Measurements from ENCODE around the gene ACACB. TPM values are rescaled to one million over a fixed set of nuclear protein-coding genes. Genes with fewer than 3 reads are reported as not detected.

ACACB gene
- total RNA-seq, 1 donor from 2014 or later: 1.7 TPM

GRCh38 chr12:109160873-109161272 lies 44.5 kb downstream of the ACACB start:
- Mint-ChIP-seq H3K4me3 (ENCODE audit: unreplicated experiment) (no peak overlapping the region), H3K27me3 (ENCODE audit: unreplicated experiment) (peaks cover 6% of the 10 kb centered on the region), H3K9me3 (ENCODE audit: unreplicated experiment) (no peaks in the 10 kb centered on the region), H3K36me3 (ENCODE audit: low read depth, unreplicated experiment) (no peaks in the 10 kb centered on the region), H3K27ac (ENCODE audit: unreplicated experiment) (no peak overlapping the region), H3K4me1 (ENCODE audit: unreplicated experiment) (peaks cover 4% of the 10 kb centered on the region)
- DNase-seq (ENCODE audit: low spot score): no peak
- TF ChIP-seq CTCF (IDR thresholded peaks at IDR 0.05; ENCODE audit: unreplicated experiment): no peak

- no peaks in the 10 kb centered on the region for H3K9me3 Mint-ChIP-seq (ENCODE audit: unreplicated experiment)
- no peak for DNase-seq (ENCODE audit: low spot score)
- no peaks in the 10 kb centered on the region for H3K36me3 Mint-ChIP-seq (ENCODE audit: low read depth, unreplicated experiment)
- H3K4me3 Mint-ChIP-seq (ENCODE audit: unreplicated experiment): no peak overlapping the region
- H3K27ac Mint-ChIP-seq (ENCODE audit: unreplicated experiment): no peak overlapping the region
- no peak for TF ChIP-seq CTCF (IDR thresholded peaks at IDR 0.05; ENCODE audit: unreplicated experiment)
- H3K4me1 Mint-ChIP-seq (ENCODE audit: unreplicated experiment): peaks cover 4% of the 10 kb centered on the region
- peaks cover 6% of the 10 kb centered on the region for H3K27me3 Mint-ChIP-seq (ENCODE audit: unreplicated experiment)
Measured at GRCh38 chr12:109162551-109162950, 46.2 kb downstream of the ACACB start.

DNA sequence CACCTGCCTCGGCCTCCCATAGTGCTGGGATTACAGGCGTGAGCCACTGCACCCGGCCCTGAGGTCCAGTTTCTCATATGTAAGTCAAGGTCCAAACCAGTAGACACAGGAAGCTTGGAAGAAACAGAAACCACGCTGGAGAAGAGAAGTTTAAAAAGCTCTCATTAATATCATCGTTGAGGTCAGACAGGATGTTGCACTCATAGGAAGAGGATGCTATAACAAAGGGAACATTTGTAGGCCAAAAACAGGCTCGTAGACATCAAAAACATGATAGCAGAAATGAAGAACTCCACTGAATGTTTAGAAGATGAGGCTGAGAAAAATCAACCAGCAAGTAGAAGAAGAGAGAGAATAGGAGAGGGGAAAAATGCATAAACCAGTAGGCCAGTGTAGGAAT lies 46.8 kb downstream of the ACACB start:
- TF ChIP-seq CTCF (IDR thresholded peaks at IDR 0.05; ENCODE audit: unreplicated experiment): no peak
- H3K27me3 Mint-ChIP-seq (ENCODE audit: unreplicated experiment): peaks cover 6% of the 10 kb centered on the region
- no peaks in the 10 kb centered on the region for H3K9me3 Mint-ChIP-seq (ENCODE audit: unreplicated experiment)
- H3K36me3 Mint-ChIP-seq (ENCODE audit: low read depth, unreplicated experiment): no peaks in the 10 kb centered on the region
- peaks cover 4% of the 10 kb centered on the region for H3K4me1 Mint-ChIP-seq (ENCODE audit: unreplicated experiment)
- DNase-seq (ENCODE audit: low spot score): no peak
- no peak overlapping the region for H3K27ac Mint-ChIP-seq (ENCODE audit: unreplicated experiment)
- no peak overlapping the region for H3K4me3 Mint-ChIP-seq (ENCODE audit: unreplicated experiment)

GRCh38 chr12:109165599-109165998 lies 49.2 kb downstream of the ACACB start:
- Mint-ChIP-seq H3K4me1 (ENCODE audit: unreplicated experiment) (peaks cover 4% of the 10 kb centered on the region), H3K27me3 (ENCODE audit: unreplicated experiment) (peaks cover 6% of the 10 kb centered on the region), H3K4me3 (ENCODE audit: unreplicated experiment) (no peak overlapping the region), H3K27ac (ENCODE audit: unreplicated experiment) (no peak overlapping the region), H3K9me3 (ENCODE audit: unreplicated experiment) (no peaks in the 10 kb centered on the region), H3K36me3 (ENCODE audit: low read depth, unreplicated experiment) (no peaks in the 10 kb centered on the region)
- TF ChIP-seq CTCF (IDR thresholded peaks at IDR 0.05; ENCODE audit: unreplicated experiment): no peak
- no peak for DNase-seq (ENCODE audit: low spot score)

DNA sequence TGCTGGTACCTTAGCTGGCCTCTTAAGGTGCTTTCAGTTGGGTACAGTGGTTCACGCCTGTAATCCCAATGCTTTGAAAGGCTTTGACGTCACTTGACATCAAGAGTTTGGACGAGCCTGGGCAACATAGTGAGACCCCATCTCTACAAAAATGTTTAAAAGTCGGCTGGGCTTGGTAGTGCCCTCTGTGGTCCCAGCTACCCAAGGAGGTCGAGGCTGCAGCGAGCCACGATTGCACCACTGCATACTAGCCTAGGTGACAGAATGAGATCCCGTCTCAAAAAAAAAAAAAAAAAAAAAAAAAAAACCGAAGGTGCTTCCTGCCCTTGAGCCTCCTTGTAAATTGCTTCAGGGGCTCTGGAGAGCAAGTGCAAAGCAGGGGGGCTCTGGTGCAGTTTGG lies 50.0 kb downstream of the ACACB start:
- Mint-ChIP-seq H3K4me3 (ENCODE audit: unreplicated experiment) (no peak overlapping the region), H3K27me3 (ENCODE audit: unreplicated experiment) (peaks cover 6% of the 10 kb centered on the region), H3K9me3 (ENCODE audit: unreplicated experiment) (no peaks in the 10 kb centered on the region), H3K36me3 (ENCODE audit: low read depth, unreplicated experiment) (no peaks in the 10 kb centered on the region), H3K27ac (ENCODE audit: unreplicated experiment) (no peak overlapping the region), H3K4me1 (ENCODE audit: unreplicated experiment) (peaks cover 4% of the 10 kb centered on the region)
- TF ChIP-seq CTCF (IDR thresholded peaks at IDR 0.05; ENCODE audit: unreplicated experiment): no peak
- DNase-seq (ENCODE audit: low spot score): no peak
